ENCODE results near the gene PKP4. TPM values are rescaled to one million over a fixed set of nuclear protein-coding genes. Genes with fewer than 3 reads are reported as not detected.
"Not testable (repeated sequence)": the region's sequence is repeated elsewhere in the genome, so short reads cannot be mapped to it uniquely, and the experiment has no call there.

PKP4 gene
- total RNA-seq, 1 donor from 2014 or later: 62.9 TPM

- H3K4me1 Mint-ChIP-seq (ENCODE audit: low read depth): no peaks in the 10 kb centered on the region
These were observed 234.9 kb downstream of the PKP4 start for GRCh38 chr2:158691619-158692018.

GRCh38 chr2:158692372-158693103 is 235.8 kb downstream of the PKP4 start:
- H3K9me3 Mint-ChIP-seq (ENCODE audit: low read depth): peaks cover 12% of the 10 kb centered on the region
- TF ChIP-seq CTCF (IDR thresholded peaks at IDR 0.05; ENCODE audit: unreplicated experiment): no peak
- peaks cover 10% of the 10 kb centered on the region for H3K27me3 Mint-ChIP-seq
- H3K4me1 Mint-ChIP-seq (ENCODE audit: low read depth): no peaks in the 10 kb centered on the region
- H3K27ac Mint-ChIP-seq: no peak overlapping the region
- no peak overlapping the region for H3K4me3 Mint-ChIP-seq (ENCODE audit: low read depth)
- no peak for DNase-seq (ENCODE audit: low spot score, unreplicated experiment)
- H3K36me3 Mint-ChIP-seq (ENCODE audit: insufficient read depth): peaks cover 4% of the 10 kb centered on the region

More at GRCh38 chr2:158691619-158692018, 234.9 kb downstream of the PKP4 start:
- no peak for DNase-seq (ENCODE audit: low spot score, unreplicated experiment)
- TF ChIP-seq CTCF (IDR thresholded peaks at IDR 0.05; ENCODE audit: unreplicated experiment): no peak
- no peaks in the 10 kb centered on the region for H3K36me3 Mint-ChIP-seq (ENCODE audit: insufficient read depth)
- no peak overlapping the region for H3K27ac Mint-ChIP-seq
- H3K4me3 Mint-ChIP-seq (ENCODE audit: low read depth): no peak overlapping the region
- H3K27me3 Mint-ChIP-seq: peaks cover 10% of the 10 kb centered on the region
- H3K9me3 Mint-ChIP-seq (ENCODE audit: low read depth): peaks cover 3% of the 10 kb centered on the region

GRCh38 chr2:158693476-158693875 is 236.7 kb downstream of the PKP4 start:
- TF ChIP-seq CTCF (IDR thresholded peaks at IDR 0.05; ENCODE audit: unreplicated experiment): no peak
- no peak for DNase-seq (ENCODE audit: low spot score, unreplicated experiment)
- H3K4me1 Mint-ChIP-seq (ENCODE audit: low read depth): no peaks in the 10 kb centered on the region
- H3K9me3 Mint-ChIP-seq (ENCODE audit: low read depth): peaks cover 16% of the 10 kb centered on the region
- H3K36me3 Mint-ChIP-seq (ENCODE audit: insufficient read depth): peaks cover 4% of the 10 kb centered on the region
- peaks cover 7% of the 10 kb centered on the region for H3K27me3 Mint-ChIP-seq
- H3K4me3 Mint-ChIP-seq (ENCODE audit: low read depth): no peak overlapping the region
- H3K27ac Mint-ChIP-seq: no peak overlapping the region

DNA sequence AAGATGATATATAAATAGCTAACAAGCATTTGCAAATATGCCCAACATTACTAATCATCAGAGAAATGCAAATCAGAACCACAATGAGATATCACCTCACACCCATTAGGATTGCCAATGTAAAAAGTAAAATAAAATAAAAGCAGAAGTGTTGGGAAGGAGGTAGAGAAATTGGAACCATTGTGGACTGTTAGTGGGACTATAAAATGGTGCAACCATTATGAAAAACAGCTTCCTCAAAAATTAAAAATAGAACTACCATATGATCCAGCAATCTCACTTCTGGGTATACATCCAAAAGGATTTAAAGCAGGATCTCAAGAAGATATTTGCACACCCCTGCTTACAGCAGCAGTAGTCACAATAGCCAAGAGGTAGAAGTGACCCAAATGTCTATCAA is 238.6 kb downstream of the PKP4 start:
- Mint-ChIP-seq H3K36me3 (ENCODE audit: insufficient read depth) (peaks cover 4% of the 10 kb centered on the region), H3K4me1 (ENCODE audit: low read depth) (no peaks in the 10 kb centered on the region), H3K27ac (no peak overlapping the region), H3K27me3 (no peaks in the 10 kb centered on the region), H3K9me3 (ENCODE audit: low read depth) (peaks cover 16% of the 10 kb centered on the region), H3K4me3 (ENCODE audit: low read depth) (no peak overlapping the region)
- DNase-seq (ENCODE audit: low spot score, unreplicated experiment): no peak
- TF ChIP-seq CTCF (IDR thresholded peaks at IDR 0.05; ENCODE audit: unreplicated experiment): no peak

DNA sequence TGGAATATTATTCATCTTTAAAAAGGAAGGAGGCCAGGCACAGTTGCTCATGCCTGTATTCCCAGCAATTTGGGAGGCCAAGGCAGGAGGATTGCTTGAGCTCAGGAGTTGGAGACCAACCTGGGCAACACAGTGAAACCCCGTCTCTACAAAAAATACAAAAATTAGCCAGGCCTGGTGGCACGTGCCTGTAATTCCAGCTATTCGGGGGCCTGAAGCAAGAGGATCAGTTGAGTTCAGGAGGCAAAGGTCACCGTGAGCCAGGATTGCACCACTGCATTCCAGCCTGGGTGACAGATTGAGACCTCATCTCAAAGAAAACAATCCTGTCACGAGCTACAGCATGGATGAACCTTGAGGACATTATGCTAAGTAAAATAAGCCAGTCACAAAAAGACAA is 239.0 kb downstream of the PKP4 start:
- H3K4me3 Mint-ChIP-seq (ENCODE audit: low read depth); H3K36me3 Mint-ChIP-seq (ENCODE audit: insufficient read depth); DNase-seq (ENCODE audit: low spot score, unreplicated experiment): not testable (repeated sequence)

GRCh38 chr2:158699323-158699722 is 242.6 kb downstream of the PKP4 start:
- DNase-seq (ENCODE audit: low spot score, unreplicated experiment): no peak
- Mint-ChIP-seq H3K27ac (no peak overlapping the region), H3K9me3 (ENCODE audit: low read depth) (peaks cover 16% of the 10 kb centered on the region), H3K4me1 (ENCODE audit: low read depth) (peaks cover 14% of the 10 kb centered on the region), H3K4me3 (ENCODE audit: low read depth) (no peak overlapping the region), H3K27me3 (no peaks in the 10 kb centered on the region), H3K36me3 (ENCODE audit: insufficient read depth) (peaks cover 4% of the 10 kb centered on the region)
- no peak for TF ChIP-seq CTCF (IDR thresholded peaks at IDR 0.05; ENCODE audit: unreplicated experiment)

More for the DNA sequence above, 239.0 kb downstream of the PKP4 start:
- peaks cover 16% of the 10 kb centered on the region for H3K9me3 Mint-ChIP-seq (ENCODE audit: low read depth)
- H3K27me3 Mint-ChIP-seq; H3K4me1 Mint-ChIP-seq (ENCODE audit: low read depth); H3K27ac Mint-ChIP-seq: not testable (repeated sequence)
